Bronchial epithelial cell (primary cell): ENCODE results near the gene SLC39A11. TPM values are rescaled to one million over a fixed set of nuclear protein-coding genes. Genes with fewer than 3 reads are reported as not detected.

Experiments used
- DNase-seq: peaks from one replicate; pipeline ENCODE4 v3.0.0-alpha.2; 2010; ENCODE audit warnings: low read depth
- FAIRE-seq: peaks from 2 replicates; lab custom pipeline; 2011; peaks lifted over from hg19 to GRCh38; lab: Jason Lieb, UNC
- H3K27me3 ChIP-seq: 2 replicates; pipeline ENCODE4 v1.5.1; 2011; ENCODE audit warnings: low read length; ENCODE audit not compliant: control insufficient read depth, insufficient read depth
- H3K36me3 ChIP-seq: 2 replicates; pipeline ENCODE4 v1.5.1; 2011; ENCODE audit warnings: low read length; ENCODE audit not compliant: control insufficient read depth, insufficient read depth
- H3K4me3 ChIP-seq: 2 replicates; pipeline ENCODE4 v1.5.1; 2011; ENCODE audit warnings: mild to moderate bottlenecking, low read depth, low read length, control low read depth
- CTCF ChIP-seq: IDR thresholded peaks from 2 replicates; pipeline ENCODE4 v1.5.1; 2011; ENCODE audit warnings: mild to moderate bottlenecking, moderate library complexity, low read length, control low read depth, inconsistent platforms; ENCODE audit not compliant: insufficient read depth, severe bottlenecking
- total RNA-seq: library from RNA; depleted of rRNA; stranded (reverse); fragments of >200 nt; gene quantifications from 2 replicates; pipeline ENCODE4 v1.2.1, GENCODE V29; 2014

Gene SLC39A11
- total RNA-seq, 1 donor from 2014 or later, result 23.4 TPM

- H3K4me3 ChIP-seq, result no peak overlapping the region
- peaks cover 1% of the 10 kb centered on the region for H3K27me3 ChIP-seq
- no peaks in the 10 kb centered on the region for H3K36me3 ChIP-seq
- TF ChIP-seq CTCF, result no peak
- FAIRE-seq, result no peak
- no peak for DNase-seq
Measured at GRCh38 chr17:73119631-73120030, 27.1 kb upstream of the SLC39A11 start.

GRCh38 chr17:73118951-73119391 lies 26.5 kb upstream of the SLC39A11 start:
- Histone ChIP-seq H3K36me3 (no peaks in the 10 kb centered on the region), H3K27me3 (peaks cover 1% of the 10 kb centered on the region), H3K4me3 (no peak overlapping the region)
- TF ChIP-seq CTCF, result no peak
- DNase-seq, result no peak
- FAIRE-seq, result no peak

- no peak for TF ChIP-seq CTCF
- FAIRE-seq, result no peak
- no peak for DNase-seq
- Histone ChIP-seq H3K27me3 (peaks cover 1% of the 10 kb centered on the region), H3K4me3 (no peak overlapping the region), H3K36me3 (no peaks in the 10 kb centered on the region)
Measured at GRCh38 chr17:73118139-73118538, 25.7 kb upstream of the SLC39A11 start.

GRCh38 chr17:73112246-73112645 lies 19.8 kb upstream of the SLC39A11 start:
- no peaks in the 10 kb centered on the region for H3K36me3 ChIP-seq
- H3K4me3 ChIP-seq, result no peak overlapping the region
- peaks cover 1% of the 10 kb centered on the region for H3K27me3 ChIP-seq
- DNase-seq (no peak), FAIRE-seq (no peak)
- TF ChIP-seq CTCF, result no peak

GRCh38 chr17:73111386-73111785 lies 18.9 kb upstream of the SLC39A11 start:
- Histone ChIP-seq H3K36me3 (no peaks in the 10 kb centered on the region), H3K4me3 (no peak overlapping the region), H3K27me3 (peaks cover 1% of the 10 kb centered on the region)
- no peak for TF ChIP-seq CTCF
- DNase-seq (no peak), FAIRE-seq (no peak)

- DNase-seq, result no peak
- H3K36me3 ChIP-seq, result no peaks in the 10 kb centered on the region
- no peaks in the 10 kb centered on the region for H3K27me3 ChIP-seq
- no peak overlapping the region for H3K4me3 ChIP-seq
- no peak for FAIRE-seq
- no peak for TF ChIP-seq CTCF
Measured at GRCh38 chr17:73107191-73107590, 14.7 kb upstream of the SLC39A11 start.
